ENCODE measurements around the gene TJP1. TPM values are rescaled to one million over a fixed set of nuclear protein-coding genes. Genes with fewer than 3 reads are reported as not detected.
A peak's percentile ranks its signal among the peaks of the same experiment; 100 is the strongest.
"Not testable (repeated sequence)": the region's sequence is repeated elsewhere in the genome, so short reads cannot be mapped to it uniquely, and the experiment has no call there.

Gene TJP1
- total RNA-seq, 1 experiment from 2014 or later: 129 TPM

DNA sequence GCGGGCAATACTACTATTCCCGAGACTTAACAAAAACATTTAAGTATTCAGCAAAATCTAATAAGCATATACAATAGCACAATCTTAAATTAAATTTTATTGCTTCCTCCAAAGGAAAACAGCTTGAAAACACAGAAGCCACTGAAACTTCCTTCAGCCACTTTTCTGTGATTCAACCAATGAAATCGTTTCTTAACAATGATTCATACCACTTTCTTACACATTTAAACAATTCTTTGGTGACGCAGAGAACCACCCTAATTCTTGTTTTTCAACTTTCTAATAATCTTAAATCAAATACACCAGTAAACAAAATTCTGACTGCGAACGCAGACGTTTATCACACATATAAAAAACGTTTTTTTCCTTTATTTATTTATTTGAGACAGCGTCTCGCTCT is 4.1 kb downstream of the TJP1 start:
- DNase-seq (ENCODE audit: low spot score) (no peak), ATAC-seq (no peak)
- no peaks in the 10 kb centered on the region for H3K9me3 Mint-ChIP-seq
- H3K27ac Mint-ChIP-seq: no peak overlapping the region
- H3K4me3 Mint-ChIP-seq: no peak overlapping the region
- TF ChIP-seq ZBTB21 (CRISPR knock-in tag; IDR thresholded peaks at IDR 0.05; ENCODE audit: borderline replicate concordance) (no peak), CREB1 (CRISPR knock-in tag; IDR thresholded peaks at IDR 0.05) (no peak), TP53 (CRISPR knock-in tag; IDR thresholded peaks at IDR 0.05) (no peak), FOXJ3 (CRISPR knock-in tag; IDR thresholded peaks at IDR 0.05; ENCODE audit: borderline replicate concordance) (no peak), SOX15 (CRISPR knock-in tag; IDR thresholded peaks at IDR 0.05) (no peak), MYBL2 (CRISPR knock-in tag; IDR thresholded peaks at IDR 0.05) (no peak), ZNF671 (CRISPR knock-in tag; IDR thresholded peaks at IDR 0.05) (no peak)
- TF ChIP-seq, protein P1, sequence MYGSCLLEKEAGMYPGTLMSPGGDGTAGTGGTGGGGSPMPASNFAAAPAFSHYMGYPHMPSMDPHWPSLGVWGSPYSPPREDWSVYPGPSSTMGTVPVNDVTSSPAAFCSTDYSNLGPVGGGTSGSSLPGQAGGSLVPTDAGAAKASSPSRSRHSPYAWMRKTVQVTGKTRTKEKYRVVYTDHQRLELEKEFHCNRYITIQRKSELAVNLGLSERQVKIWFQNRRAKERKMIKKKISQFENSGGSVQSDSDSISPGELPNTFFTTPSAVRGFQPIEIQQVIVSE (CRISPR knock-in tag; IDR thresholded peaks at IDR 0.05; ENCODE audit: borderline replicate concordance): no peak
- TF ChIP-seq, protein P2, sequence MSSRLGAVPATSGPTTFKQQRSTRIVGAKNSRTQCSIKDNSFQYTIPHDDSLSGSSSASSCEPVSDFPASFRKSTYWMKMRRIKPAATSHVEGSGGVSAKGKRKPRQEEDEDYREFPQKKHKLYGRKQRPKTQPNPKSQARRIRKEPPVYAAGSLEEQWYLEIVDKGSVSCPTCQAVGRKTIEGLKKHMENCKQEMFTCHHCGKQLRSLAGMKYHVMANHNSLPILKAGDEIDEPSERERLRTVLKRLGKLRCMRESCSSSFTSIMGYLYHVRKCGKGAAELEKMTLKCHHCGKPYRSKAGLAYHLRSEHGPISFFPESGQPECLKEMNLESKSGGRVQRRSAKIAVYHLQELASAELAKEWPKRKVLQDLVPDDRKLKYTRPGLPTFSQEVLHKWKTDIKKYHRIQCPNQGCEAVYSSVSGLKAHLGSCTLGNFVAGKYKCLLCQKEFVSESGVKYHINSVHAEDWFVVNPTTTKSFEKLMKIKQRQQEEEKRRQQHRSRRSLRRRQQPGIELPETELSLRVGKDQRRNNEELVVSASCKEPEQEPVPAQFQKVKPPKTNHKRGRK (CRISPR knock-in tag; IDR thresholded peaks at IDR 0.05; ENCODE audit: borderline replicate concordance): no peak
- TF ChIP-seq, protein P3, sequence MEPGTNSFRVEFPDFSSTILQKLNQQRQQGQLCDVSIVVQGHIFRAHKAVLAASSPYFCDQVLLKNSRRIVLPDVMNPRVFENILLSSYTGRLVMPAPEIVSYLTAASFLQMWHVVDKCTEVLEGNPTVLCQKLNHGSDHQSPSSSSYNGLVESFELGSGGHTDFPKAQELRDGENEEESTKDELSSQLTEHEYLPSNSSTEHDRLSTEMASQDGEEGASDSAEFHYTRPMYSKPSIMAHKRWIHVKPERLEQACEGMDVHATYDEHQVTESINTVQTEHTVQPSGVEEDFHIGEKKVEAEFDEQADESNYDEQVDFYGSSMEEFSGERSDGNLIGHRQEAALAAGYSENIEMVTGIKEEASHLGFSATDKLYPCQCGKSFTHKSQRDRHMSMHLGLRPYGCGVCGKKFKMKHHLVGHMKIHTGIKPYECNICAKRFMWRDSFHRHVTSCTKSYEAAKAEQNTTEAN (CRISPR knock-in tag; IDR thresholded peaks at IDR 0.05): no peak
- H3K36me3 Mint-ChIP-seq: peaks cover 3% of the 10 kb centered on the region
- peaks cover 7% of the 10 kb centered on the region for H3K27me3 Mint-ChIP-seq (ENCODE audit: low read depth)
- POLR2A ChIA-PET: no interaction called here
- H3K4me1 Mint-ChIP-seq: peaks cover 67% of the 10 kb centered on the region
- CTCF ChIA-PET: interaction anchor here (1.6 kb wide), 1 partner anchor 108 kb away, joined by 6 read pairs; no protein-coding TSS in a partner anchor

DNA sequence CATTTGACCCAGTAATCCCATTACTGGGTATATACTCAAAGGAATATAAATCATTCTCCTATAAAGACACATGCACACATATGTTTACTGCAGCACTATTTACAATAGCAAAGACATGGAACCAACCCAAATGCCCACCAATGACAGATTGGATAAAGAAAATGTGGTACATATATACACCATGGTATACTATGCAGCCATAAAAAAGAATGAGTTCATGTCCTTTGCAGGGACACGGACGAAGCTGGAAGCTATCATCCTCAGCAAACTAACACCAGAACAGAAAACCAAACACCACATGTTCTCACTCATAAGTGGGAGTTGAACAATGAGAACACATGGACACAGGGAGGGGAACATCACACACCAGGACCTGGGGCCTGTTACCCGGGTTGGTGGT is 4.8 kb downstream of the TJP1 start:
- ATAC-seq; H3K9me3 Mint-ChIP-seq; H3K4me3 Mint-ChIP-seq; DNase-seq (ENCODE audit: low spot score); H3K36me3 Mint-ChIP-seq; H3K27me3 Mint-ChIP-seq (ENCODE audit: low read depth); POLR2A ChIA-PET: not testable (repeated sequence)
- Mint-ChIP-seq H3K27ac (0 out of 2 replicates have a peak overlapping the region, but pooled peaks have one; percentile 15), H3K4me1 (peaks cover 68% of the 10 kb centered on the region)
- CTCF ChIA-PET: interaction anchor here (1.6 kb wide), 1 partner anchor 108 kb away, joined by 6 read pairs; no protein-coding TSS in a partner anchor

DNA sequence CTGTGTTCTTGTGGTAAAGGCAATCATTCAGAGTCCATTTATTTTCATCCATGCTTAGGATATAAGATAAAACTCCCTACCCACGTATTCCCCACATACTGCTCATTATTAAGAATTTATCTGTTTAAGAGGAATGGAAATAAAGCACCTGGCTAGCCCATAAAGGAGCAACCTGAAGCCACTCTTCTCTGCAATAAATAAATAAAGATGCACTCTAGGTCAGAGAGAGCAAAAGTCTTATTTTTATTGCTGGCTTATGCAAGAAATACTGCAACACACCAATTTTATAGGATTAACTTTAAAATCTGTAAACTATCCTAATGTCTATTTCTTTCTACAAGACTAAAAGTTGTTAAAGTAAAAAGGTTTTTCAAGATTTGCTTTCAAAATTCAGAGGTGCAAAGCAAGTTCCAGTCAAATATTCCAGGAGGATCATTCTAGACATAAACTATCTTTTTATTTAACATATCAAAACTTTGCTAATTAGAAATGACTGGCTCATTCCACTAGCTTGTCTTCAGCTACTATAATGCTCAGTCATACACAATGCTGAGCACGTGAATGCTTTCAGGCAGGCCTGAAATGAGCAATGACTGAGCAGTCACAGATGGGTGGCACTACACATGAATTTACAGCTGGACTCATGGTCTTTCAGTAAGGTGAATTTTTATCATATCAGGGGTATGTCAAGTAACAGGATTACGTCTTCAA is 7.1 kb downstream of the TJP1 start:
- peak; percentile 51 for ATAC-seq
- ChIA-PET POLR2A (no interaction called here), CTCF (interaction anchor here (0.5 to 2.1 kb wide), 2 partner anchors 109 to 111 kb away, joined by 3 to 8 read pairs; no protein-coding TSS in a partner anchor)
- TF ChIP-seq RORB (CRISPR knock-in tag; IDR thresholded peaks at IDR 0.05): no peak
- TF ChIP-seq NFYB (CRISPR knock-in tag; conservative IDR thresholded peaks at IDR 0.05; ENCODE audit: low read depth): no peak
- TF ChIP-seq ZNF138 (CRISPR knock-in tag; conservative IDR thresholded peaks at IDR 0.05): no peak
- TF ChIP-seq, protein P4, sequence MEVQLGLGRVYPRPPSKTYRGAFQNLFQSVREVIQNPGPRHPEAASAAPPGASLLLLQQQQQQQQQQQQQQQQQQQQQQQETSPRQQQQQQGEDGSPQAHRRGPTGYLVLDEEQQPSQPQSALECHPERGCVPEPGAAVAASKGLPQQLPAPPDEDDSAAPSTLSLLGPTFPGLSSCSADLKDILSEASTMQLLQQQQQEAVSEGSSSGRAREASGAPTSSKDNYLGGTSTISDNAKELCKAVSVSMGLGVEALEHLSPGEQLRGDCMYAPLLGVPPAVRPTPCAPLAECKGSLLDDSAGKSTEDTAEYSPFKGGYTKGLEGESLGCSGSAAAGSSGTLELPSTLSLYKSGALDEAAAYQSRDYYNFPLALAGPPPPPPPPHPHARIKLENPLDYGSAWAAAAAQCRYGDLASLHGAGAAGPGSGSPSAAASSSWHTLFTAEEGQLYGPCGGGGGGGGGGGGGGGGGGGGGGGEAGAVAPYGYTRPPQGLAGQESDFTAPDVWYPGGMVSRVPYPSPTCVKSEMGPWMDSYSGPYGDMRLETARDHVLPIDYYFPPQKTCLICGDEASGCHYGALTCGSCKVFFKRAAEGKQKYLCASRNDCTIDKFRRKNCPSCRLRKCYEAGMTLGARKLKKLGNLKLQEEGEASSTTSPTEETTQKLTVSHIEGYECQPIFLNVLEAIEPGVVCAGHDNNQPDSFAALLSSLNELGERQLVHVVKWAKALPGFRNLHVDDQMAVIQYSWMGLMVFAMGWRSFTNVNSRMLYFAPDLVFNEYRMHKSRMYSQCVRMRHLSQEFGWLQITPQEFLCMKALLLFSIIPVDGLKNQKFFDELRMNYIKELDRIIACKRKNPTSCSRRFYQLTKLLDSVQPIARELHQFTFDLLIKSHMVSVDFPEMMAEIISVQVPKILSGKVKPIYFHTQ (CRISPR knock-in tag; IDR thresholded peaks at IDR 0.05): no peak
- TF ChIP-seq ATF1 (CRISPR knock-in tag; IDR thresholded peaks at IDR 0.05): no peak
- TF ChIP-seq TEAD4 (CRISPR knock-in tag; IDR thresholded peaks at IDR 0.05): no peak
- TF ChIP-seq, protein P5, sequence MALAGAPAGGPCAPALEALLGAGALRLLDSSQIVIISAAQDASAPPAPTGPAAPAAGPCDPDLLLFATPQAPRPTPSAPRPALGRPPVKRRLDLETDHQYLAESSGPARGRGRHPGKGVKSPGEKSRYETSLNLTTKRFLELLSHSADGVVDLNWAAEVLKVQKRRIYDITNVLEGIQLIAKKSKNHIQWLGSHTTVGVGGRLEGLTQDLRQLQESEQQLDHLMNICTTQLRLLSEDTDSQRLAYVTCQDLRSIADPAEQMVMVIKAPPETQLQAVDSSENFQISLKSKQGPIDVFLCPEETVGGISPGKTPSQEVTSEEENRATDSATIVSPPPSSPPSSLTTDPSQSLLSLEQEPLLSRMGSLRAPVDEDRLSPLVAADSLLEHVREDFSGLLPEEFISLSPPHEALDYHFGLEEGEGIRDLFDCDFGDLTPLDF (CRISPR knock-in tag; IDR thresholded peaks at IDR 0.05): no peak
- no peak for TF ChIP-seq ZNF671 (CRISPR knock-in tag; IDR thresholded peaks at IDR 0.05)
- H3K27ac Mint-ChIP-seq: peak overlapping the region; percentile 26
- DNase-seq (ENCODE audit: low spot score): no peak
- H3K4me3 Mint-ChIP-seq: no peak overlapping the region
- H3K9me3 Mint-ChIP-seq: no peaks in the 10 kb centered on the region
- H3K36me3 Mint-ChIP-seq: peaks cover 3% of the 10 kb centered on the region
- peaks cover 81% of the 10 kb centered on the region for H3K4me1 Mint-ChIP-seq
- H3K27me3 Mint-ChIP-seq (ENCODE audit: low read depth): no peaks in the 10 kb centered on the region
